ENCODE results near the gene LIPC. TPM values are rescaled to one million over a fixed set of nuclear protein-coding genes. Genes with fewer than 3 reads are reported as not detected.

LIPC gene
- 0.09 TPM in 1 of 2 replicates, not detected in the other for total RNA-seq

DNA sequence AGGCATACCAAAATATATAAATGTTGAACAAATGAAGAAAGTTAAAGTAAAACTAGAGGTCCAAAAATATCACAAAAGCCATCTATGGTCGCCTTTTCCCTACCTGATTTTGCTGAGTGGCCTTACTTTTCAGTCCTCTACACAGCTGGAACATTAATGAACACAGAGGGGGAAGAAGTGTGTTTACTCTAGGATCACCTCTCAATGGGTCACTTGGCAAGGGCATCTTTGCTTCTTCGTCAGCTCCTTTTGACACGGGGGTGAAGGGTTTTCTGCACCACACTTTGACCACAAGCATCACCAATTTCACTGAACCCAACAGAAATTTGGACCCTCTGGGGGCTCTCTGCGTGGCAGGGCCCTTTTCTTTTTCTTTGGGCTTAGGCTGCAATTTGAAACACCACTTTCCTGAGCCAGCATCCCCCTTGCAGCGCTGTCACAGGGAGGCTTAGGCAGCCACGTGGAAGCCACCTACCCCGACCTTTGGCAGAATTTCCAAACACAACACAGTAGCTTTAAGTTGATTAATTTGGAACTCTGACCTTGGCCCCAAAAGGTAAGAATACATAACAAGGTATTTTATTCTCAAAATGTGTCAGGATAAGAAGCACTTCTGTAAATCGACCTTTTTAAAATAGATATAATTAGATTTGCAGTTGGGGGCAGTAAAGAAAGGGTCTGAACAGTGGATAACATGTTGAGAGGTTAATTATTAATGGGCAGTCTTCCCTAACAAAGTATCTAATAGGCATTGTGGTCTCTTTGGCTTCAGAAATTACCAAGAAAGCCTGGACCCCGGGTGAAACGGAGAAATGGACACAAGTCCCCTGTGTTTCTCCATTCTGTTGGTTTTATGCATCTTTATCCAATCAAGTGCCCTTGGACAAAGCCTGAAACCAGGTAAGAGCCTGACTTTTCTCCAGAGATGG is at the start of gene LIPC:
Gene LIPC, plus strand, starts transcription at position 771 of the 929 bp plus-strand sequence. Its CDS starts 42 bp downstream, at position 813.

Data from endothelial cell of coronary artery (primary cell).